Measurements from ENCODE around the gene TMEM114.

DNA sequence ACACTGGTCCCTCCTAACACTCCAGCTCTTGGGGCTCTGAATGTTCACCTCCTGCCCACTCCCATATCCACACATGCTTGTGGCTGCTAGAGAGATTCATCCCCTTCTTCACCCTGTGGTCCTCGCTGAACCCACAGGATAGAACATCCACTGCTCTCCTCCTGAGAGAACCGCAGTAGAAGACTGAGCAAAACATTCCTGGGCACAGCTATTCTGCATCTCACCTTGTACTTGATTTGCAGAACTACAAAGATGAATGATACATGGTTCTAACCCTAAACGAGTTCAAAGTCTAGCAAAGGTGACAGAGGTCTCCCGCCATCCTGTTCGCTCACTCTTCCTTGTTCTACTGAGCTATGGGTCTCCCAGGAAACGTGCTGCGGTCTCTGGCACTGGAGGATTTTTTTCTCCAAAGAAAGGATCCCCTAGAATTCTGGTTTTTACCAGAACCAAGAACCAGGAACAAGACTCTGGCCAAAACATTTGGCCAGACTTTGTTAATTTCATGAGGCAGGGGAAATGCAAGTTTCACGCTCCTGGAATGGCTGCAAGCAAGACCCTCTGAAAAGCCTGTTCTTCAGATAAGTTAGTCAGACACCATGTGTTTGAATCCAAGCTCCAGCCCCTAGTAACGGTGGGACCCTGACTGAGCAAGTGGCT lies 39.5 kb downstream of the TMEM114 start:
- TF ChIP-seq, protein P1, sequence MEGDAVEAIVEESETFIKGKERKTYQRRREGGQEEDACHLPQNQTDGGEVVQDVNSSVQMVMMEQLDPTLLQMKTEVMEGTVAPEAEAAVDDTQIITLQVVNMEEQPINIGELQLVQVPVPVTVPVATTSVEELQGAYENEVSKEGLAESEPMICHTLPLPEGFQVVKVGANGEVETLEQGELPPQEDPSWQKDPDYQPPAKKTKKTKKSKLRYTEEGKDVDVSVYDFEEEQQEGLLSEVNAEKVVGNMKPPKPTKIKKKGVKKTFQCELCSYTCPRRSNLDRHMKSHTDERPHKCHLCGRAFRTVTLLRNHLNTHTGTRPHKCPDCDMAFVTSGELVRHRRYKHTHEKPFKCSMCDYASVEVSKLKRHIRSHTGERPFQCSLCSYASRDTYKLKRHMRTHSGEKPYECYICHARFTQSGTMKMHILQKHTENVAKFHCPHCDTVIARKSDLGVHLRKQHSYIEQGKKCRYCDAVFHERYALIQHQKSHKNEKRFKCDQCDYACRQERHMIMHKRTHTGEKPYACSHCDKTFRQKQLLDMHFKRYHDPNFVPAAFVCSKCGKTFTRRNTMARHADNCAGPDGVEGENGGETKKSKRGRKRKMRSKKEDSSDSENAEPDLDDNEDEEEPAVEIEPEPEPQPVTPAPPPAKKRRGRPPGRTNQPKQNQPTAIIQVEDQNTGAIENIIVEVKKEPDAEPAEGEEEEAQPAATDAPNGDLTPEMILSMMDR (IDR thresholded peaks at IDR 0.05): no peak
- TF ChIP-seq ZFX (IDR thresholded peaks at IDR 0.05; ENCODE audit: borderline replicate concordance): no peak
